HCT116 (cell line): ENCODE data around the gene CACNA1C.

Experiments used
- CBX3 ChIP-seq: IDR thresholded peaks from 2 replicates; pipeline ENCODE4 v1.6.1; 2012; ENCODE audit warnings: low read depth
- CEBPB ChIP-seq: IDR thresholded peaks from 2 replicates; pipeline ENCODE4 v1.6.1; 2012; ENCODE audit warnings: low read depth
- CTCF ChIP-seq, 3 experiments: fragments of 200-600 bp in 1 of 3; sonication (generic) in 1 of 3; IDR thresholded peaks in 2 of 3; conservative IDR thresholded peaks in 1 of 3; 2 replicates each; pipeline ENCODE4 v1.5.1; 2012 to 2017; ENCODE audit warnings: low read depth in 2 of 3, low read length in 2 of 3, antibody characterized with exemption in 1 of 3, borderline replicate concordance in 1 of 3, control low read depth in 1 of 3, mild to moderate bottlenecking in 1 of 3, mixed read lengths in 1 of 3, mixed run types in 1 of 3, moderate library complexity in 1 of 3; ENCODE audit not compliant: insufficient read depth in 1 of 3
- ELF1 ChIP-seq: IDR thresholded peaks from 2 replicates; pipeline ENCODE4 v1.6.1; 2012; ENCODE audit warnings: low read depth, borderline replicate concordance
- EZH2 ChIP-seq: fragments of 200-600 bp; sonication (generic); IDR thresholded peaks from 2 replicates; pipeline ENCODE4 v1.6.1; 2017; ENCODE audit warnings: antibody characterized with exemption, mixed run types
- EZH2phosphoT487 ChIP-seq: fragments of 200-600 bp; IDR thresholded peaks from 2 replicates; pipeline ENCODE4 v1.6.1; 2018; ENCODE audit warnings: antibody characterized with exemption, borderline replicate concordance
- JUND ChIP-seq: IDR thresholded peaks from 2 replicates; pipeline ENCODE4 v1.6.1; 2012
- MAX ChIP-seq: IDR thresholded peaks from 2 replicates; pipeline ENCODE4 v1.6.1; 2012
- POLR2A ChIP-seq: IDR thresholded peaks from 2 replicates; pipeline ENCODE4 v1.7.0; 2011; ENCODE audit warnings: borderline replicate concordance; ENCODE audit not compliant: insufficient read depth, insufficient read length; ENCODE audit errors: extremely low read depth
- POLR2AphosphoS5 ChIP-seq: IDR thresholded peaks from 2 replicates; pipeline ENCODE4 v1.6.1; 2011; ENCODE audit warnings: mild to moderate bottlenecking, low read depth, low read length, moderate library complexity
- SRF ChIP-seq: IDR thresholded peaks from 2 replicates; pipeline ENCODE4 v1.6.1; 2012; ENCODE audit warnings: low read depth
- ZNF274 ChIP-seq: fragments of 200-500 bp; sonication (Bioruptor generic); IDR thresholded peaks from 2 replicates; pipeline ENCODE4 v1.6.1; 2014; ENCODE audit warnings: mild to moderate bottlenecking, low read depth, low read length, inconsistent platforms

- TF ChIP-seq POLR2A (no peak), EZH2phosphoT487 (no peak), MAX (no peak), CTCF (IDR thresholded peaks at IDR 0.05 in 2 of 3, conservative IDR thresholded peaks at IDR 0.05 in 1 of 3; ENCODE audit: borderline replicate concordance in 1 of 3, insufficient read depth in 1 of 3, low read depth in 2 of 3, low read length in 2 of 3) (no peak), CBX3 (no peak), EZH2 (no peak), SRF (no peak), POLR2AphosphoS5 (no peak), CEBPB (no peak), ZNF274 (no peak), ELF1 (no peak), JUND (no peak)
Observed at GRCh38 chr12:2631653-2632350, 579.0 kb downstream of the CACNA1C start.
